NCI-H226 (cell line): ENCODE data around the gene HOXB7.
A peak's percentile ranks its signal among the peaks of the same experiment; 100 is the strongest.

ENCODE experiments used
- DNase-seq: peaks from one replicate; pipeline ENCODE4 v3.0.0-alpha.2; 2015

The HOXB7 gene

DNA sequence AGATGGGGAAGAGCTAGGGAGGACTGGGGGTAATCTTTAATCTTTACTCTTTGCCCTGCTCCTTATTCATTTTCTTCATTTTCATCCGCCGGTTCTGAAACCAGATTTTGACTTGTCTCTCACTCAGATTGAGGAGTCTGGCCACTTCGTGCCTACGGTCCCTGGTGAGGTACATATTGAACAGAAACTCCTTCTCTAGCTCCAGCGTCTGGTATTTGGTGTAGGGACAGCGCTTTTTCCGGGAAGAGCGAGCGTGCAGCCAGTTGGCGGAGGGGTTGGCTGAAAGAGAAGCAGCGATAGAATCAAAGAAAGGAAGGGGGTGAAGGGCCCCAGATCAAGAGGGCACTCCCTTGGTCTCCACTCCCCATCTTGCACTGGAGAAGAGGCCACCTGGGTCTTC lies 12.0 kb upstream of the HOXB7 start:
- DNase-seq, result no peak

DNA sequence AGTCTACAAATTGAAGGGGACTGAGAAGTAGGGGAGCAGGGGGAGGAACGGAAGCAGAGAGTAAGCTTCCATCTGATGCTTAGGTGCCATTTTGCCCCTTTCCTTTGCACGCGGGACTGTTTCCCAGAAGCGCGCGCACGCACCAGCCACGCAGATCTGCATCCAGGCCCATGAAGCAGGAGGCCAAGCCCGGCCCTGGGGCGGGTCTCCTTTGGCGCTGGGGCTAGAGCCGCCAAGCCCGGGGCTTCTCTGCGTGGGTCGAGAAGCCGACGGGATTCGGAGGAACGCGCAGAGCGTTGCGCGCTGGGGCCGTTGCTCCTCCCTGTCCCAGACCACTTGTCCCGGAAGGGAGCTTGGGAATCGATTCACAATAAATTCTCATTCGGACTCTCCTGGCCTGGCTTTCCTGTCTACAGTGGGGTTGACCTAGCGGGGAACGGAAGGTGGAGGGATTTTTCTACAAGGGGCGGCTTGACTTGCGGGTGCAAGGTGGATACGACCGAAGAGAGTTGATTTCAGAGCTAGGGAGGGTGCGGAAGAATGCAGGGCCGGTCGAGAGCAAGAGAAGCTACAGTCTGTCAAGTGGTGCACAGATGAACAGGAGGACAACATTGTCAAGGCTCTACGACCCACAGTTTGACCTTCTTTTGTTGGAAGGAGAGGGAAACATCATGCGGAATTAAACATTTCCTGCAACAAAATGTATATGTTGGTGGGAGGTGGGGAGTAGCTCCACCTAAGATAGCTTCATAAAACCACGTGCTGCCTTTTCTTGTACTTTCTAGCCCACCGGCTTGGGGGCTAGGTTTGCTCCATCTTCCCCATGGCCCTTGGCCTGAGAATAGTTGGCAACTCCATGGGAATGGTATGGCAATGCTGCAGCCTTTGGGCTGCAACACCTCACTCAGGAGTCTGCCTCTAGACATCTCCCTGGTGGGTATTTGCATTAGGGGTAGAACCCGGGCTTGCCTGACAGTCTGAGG lies 10.9 kb upstream of the HOXB7 start:
- DNase-seq, result no peak

DNA sequence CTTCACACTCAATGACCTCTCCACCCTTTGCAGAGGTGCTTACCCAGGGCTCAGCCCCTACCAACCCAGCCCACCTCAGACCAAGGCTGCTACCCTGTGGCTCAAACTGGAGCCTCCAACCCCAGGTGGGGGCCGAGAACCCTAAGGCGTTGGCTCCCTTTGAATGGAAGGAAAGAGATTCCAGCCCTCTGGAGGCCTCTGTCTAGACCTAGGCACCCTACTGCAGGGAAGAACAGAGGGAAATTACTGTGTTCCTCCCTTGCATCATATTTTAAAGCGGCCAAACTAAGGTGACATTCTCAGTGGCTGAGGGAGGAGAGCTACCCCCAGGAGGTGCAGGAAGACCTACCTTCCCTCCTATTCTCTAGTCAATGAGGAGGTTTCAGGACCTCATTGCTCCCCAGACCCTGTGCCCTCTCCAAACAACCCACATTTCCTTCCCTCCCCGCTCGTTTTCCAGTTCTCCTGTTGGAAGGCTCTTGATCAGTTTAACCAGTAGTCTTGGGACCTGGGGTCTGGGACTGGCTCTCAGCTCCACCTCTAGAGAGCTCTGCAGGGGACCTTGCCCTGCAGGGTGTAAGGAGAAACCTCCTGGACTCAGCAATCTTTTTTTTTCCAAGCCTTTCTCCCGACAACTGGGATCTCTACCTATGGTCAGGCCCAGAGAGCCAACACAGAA lies 9.8 kb upstream of the HOXB7 start:
- DNase-seq, result no peak

DNA sequence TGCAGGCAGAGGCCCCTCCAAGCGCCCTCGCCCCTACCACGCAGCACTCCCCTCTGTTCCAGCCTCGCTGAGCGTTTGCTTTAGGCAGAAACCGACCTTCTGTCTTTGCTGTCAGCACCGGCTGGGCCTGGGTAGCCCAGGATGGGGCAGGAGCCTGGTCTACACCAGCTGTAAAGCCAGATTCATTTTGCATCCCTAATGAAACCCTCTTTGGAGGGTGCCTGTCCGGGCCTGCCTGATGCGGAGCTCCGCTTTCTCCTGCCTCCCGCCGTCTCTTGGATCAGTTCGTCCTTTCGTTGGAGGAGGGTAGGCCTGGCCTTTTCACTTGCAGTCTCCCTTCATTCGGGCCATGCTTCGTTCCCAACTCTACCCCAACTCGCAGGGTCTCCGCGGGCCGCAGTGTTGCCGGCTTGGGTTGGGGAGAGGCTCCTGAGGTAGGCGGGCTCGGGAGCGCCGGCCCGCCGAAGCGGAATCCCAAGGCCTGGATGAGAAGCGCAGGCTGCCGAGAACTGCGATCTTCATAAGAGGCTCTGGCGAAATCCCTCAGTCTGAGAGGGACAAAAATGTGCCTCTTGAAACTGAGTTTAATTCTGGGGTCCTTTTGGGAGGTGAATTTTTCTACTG lies 9.1 kb upstream of the HOXB7 start:
- DNase-seq, result no peak

DNA sequence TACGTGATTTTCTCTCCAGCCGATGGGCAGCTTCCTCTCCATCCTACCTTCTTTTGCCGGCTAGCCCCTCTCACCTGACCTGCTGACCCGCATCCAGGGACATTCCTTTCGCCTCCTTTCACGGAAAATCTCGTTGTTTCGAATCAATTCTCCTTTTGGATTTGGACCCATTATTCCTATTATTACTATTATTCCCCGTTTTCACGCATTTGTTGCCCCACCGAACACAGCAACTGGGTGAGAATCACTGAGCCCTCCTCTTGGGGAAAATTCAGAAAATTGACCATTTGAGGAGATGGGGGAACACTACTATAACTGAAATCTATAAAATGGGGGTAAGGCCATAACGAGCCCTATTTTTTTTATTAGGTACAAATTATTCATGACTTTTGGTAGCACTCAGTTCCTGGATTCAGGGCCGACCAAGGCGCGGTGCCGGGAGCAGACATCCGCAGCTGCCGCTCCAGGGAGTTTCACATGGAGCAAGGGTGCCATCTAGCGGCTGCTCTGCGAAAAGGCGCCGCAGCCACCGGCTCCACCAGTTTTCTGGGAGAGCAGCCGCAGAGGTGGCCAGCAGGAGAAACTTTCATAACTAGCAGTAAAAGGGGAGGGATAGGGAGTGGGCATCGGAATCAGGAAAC lies 7.6 kb upstream of the HOXB7 start:
- DNase-seq, result peak; percentile 56

DNA sequence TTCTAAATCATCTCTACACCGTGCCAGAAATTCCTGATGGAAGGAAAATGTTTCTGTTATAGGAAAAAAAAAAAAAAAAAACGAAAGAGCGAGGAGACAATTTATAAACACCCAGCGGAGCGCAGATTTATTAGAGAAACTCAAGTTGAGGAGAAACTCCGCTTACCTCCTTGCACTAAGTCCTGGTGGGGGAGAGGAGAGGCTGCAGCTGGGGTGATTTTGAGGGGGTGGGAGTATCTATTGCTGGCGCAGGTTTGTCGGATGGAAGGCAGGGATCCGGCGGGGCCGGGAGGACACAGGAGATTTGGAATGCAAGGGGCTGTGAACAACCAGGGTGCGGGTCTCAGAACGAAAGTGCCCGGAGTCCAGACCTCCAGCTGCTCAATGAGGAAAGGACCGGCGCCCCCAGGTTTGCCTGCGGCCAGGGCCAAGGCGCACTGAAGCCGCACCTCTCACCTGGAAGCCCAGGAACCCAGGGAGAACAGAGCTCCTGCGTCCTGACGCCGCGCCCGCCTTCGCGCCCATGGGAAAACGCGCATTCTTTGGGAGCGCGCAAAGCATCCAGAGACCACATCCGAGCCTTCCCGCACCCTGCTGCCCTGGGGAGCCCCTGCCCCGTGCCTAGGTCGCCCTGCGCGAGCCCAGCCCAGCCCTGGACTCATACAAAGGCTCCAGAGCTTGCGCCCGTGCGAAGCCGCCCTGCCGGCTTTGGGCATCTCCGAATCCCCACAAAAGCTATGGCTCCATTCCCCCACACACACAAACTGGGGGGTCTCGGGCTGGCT lies 6.8 kb upstream of the HOXB7 start:
- DNase-seq, result no peak

DNA sequence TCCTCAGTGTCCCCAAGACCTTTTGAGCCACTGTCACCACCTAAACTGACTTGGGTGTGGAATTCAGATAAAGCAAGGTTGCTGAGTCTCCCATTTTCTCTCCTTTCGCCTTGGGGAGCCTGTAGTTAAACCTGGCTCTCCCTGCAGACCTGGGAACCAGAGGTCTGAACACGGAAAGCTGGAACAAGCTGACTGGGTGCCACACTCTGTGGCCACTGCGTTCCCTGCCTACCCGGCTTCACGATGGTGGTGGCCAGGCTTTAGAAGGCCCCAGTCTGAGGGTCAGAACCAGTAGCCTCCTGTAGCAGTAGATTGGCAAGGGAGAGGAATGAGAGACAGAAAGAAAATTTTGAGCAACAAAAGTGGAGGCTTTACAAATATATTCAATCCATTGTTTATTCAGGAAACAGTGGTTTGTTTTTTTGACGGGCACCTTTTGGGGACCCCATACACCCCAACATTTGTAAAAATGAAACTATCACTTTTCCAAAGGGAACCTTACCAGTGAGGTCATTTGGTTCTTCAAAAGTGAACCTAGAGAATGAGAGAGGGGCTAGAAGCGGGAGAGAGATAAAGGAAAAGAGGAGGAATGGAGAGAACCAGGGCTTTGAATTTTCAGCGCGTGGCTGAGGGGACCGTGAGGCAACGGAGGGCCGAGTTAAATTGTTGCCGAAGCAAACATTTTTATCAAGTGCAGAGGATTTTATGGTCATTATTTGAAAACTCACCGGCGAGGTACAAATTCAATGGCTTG lies 6.1 kb upstream of the HOXB7 start:
- no peak for DNase-seq

DNA sequence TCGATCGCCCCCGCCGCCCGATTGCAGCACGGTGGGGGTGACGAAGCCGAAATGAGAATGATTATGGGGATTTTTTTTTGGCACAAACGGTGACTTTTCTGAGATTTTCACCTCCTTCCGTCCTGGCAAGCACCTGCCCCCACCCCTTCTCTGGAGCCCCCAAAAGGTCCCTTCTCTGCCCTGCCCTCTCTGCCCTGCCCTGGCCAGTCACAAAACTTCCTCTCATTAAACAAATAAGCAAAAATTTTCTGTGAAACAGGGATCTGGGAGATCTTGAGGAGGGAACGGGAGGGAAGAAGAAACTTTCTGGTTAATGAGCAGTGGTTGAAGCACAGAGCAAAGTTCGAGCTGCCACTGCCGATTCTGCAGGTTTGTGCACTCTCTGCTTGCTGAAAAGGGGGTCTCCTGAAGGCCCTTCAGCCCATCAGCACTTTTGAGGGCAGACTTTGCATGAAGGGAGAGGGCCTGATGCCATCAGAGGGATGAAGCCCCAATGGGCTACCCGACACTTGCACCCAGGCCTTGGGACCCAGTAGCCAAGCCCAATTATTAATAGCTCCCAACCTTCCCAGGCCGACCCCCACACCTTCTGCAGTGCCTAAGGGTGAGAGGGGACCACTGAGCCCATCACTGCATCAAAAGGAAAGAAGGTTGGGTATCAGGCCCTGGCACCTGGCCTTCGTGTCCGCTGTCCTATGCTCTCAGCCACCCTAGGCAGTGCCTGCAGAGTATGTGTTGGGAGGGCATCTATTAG lies 5.3 kb upstream of the HOXB7 start:
- no peak for DNase-seq

DNA sequence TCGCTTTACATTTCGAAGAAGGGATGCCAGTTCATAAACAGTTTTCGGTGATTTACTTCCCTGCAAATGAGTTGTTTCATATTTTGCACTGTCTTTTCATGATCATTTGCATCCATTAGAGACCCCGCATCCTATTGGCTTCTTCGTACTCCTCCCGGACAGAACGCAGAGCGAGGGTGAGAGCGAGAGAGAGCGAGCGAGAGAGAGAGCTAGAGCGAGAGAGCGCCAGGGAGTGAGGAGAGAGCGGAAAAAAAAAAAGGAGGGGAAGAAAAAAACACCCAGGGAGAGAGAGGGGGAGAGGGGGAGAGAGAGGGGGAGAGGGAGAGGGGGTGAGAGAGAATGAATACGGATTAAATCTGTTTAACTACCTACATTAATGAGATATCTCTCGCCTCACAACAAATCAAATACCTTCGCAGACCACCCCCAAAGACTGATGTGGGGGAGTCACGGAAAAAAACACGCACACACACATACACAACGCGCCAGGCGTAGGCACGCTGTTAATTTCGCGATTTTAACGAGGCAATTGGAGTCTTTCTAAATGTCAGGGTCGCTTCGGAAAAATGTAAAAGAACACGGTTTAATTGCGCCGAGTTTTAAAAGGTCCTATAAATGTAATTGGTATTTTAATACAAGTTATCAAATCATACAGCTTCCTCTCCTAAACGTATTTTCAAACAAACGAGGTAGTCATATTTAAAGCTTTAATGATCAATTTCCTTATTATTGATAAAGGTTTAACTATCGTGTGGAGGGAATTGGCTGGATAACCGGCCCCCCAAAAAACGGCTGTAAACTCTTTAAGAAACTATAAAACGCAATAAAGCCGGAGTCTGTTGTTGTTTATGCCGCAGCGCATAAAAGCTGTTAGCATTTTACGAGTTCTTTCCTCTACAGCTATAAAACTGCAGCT lies 4.5 kb upstream of the HOXB7 start, which contains the start of gene HOXB8:
HOXB8 (minus strand) TSS at position 246 of the 916 bp plus-strand sequence. CDS start 588 bp downstream, outside the sequence.
- no peak for DNase-seq

DNA sequence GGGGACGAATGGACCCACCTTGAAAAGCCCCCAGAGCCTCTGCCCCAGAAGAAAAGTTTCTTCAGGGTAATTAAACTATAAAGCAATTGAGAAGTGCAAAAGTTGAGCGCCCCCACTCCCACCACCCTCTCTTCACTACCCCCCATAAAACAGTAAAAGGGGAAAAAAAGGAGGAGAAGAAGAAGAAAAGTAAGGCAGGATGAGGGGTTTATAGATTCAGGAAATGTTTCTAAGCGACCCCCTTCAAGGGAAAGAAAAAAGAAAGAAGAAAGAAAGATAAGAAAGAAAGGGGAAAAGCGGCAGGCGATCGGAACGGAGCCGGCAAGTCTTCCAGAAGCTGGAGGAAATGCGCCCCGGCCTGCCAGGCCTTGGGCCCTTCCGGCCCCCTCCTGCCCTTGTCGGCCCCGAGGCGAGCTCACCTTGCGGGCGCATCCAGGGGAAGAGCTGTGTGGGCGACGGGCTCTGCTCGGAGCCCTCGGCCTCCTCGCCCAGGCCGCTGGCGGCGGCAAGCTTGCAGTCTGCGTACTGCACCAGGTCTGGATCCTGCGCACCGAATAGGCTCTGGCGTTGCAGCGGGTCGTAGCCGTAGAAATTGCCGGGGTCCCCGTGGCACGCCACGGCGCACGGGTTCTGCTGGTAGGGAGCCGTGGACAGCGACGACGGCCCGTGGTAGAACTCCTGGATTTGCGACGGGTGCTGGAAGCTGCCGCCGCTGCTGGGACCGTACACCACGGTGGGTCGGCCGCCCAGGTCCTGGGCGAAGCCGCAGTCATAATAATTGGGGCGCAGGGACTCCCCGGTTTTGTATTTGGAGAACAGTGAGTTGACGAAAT lies 3.3 kb upstream of the HOXB7 start:
- DNase-seq, result no peak

DNA sequence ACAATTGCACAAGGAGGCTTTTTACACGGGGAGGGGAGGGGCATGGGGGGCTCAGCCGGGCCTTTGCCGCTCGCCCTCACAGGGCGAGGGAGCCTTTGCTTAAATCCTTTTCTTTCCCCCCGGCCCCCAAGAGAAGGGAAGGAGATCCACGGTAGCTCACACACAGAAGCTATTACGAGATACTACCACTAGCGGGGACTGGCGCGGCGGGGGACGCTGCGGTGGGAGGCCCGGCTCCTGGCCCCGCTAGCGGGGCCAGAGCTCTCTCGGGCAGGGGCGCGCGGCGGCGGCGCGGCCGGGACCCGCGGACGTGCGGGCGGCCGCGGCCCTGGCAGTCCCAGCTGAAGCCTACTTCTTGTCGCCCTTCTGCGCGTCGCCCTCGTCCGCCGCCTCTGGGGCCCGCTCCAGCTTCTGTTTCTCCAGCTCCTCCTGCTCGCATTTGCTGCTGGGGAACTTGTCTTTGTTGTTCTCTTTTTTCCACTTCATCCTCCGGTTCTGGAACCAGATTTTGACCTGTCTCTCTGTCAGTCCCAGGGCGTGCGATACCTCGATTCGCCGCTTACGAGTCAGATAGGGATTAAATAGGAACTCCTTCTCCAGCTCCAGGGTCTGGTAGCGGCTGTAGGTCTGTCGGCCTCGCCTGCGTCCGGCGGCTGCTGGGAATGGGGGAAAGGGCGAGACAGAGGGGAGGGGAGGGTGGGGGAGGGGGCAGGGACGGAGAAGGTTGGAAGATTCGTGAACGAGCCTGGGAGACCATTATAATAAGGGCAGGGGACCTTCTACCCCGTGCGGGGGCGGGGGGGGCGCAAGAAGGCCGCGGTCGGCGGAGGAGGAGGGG lies 2.3 kb upstream of the HOXB7 start:
- no peak for DNase-seq

DNA sequence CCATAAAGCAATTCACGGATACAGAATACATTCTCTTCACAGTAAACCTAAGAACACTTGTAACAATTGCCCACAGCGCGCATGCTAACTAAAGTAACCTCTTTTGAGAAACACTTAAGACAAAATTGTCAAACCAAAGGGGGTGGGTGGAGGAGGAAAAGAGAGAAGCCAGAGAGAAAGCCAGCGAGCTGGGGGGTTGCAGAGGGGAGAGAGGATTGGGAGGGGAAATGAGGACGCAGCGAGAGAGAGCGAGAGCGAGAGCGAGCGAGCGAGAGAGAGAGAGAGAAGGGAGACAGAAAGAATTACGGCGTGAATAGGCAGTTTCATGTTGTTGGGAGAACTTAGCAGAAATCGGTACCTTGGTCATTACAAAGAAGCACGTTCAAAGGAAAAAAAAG lies 1.6 kb upstream of the HOXB7 start:
- DNase-seq, result no peak

DNA sequence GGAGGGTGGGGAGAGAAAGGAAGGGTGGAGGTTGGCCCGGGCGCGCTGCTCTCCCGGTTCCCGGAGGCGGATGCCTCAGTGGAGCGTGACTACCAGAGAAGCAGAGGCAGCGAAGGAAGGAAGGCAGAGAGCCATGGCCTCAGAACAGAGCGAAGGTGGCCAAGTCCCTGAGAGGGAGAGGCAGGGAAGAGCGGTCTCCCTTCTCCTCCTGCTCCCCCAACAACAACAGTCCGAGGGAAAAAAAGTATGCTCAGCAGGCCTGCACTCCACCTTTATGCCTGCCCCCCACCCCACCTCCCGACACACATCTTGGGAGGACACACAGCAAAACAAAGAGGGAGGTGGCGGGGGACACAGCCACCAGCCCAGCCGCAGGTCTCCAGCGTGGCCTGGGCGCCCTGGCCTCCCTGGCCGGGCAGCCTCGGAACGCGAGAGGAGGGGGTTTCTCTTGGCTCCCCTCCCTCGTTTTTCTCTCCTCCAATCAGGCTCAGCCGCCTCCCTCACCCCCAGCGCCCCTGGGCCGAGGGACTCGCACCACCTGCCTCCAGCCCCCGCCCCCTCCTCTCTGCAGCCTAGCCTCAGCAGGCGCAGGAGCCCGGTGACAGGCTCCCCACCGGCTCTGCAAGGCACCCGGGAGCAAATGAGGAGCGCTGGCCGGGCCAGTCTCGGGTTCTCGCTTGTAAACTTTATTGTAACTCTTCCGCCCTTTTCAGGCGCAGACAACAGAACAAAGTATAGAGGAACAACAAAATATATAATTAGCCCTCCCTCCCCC lies 1.1 kb upstream of the HOXB7 start:
- DNase-seq, result no peak

DNA sequence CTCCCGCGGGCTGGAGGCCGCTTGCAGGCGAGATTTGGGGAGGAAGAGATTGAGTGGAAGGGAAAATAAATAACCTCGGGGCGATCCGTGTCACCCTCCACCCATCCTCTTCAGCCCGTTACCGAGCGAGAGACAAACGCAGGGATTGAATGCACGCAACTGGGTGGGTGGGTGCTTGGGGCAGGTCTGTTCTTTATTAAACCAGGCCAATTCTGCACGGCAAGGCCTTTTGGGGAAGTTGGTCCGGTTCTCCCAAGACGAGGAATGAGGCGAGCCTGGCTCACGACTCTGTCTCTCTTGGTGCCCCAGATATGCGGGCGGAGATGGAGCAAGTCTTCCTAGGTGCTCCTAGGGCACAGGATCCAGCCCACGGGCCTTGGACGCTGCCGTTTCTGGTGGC lies 396 bp upstream of the HOXB7 start:
- no peak for DNase-seq

DNA sequence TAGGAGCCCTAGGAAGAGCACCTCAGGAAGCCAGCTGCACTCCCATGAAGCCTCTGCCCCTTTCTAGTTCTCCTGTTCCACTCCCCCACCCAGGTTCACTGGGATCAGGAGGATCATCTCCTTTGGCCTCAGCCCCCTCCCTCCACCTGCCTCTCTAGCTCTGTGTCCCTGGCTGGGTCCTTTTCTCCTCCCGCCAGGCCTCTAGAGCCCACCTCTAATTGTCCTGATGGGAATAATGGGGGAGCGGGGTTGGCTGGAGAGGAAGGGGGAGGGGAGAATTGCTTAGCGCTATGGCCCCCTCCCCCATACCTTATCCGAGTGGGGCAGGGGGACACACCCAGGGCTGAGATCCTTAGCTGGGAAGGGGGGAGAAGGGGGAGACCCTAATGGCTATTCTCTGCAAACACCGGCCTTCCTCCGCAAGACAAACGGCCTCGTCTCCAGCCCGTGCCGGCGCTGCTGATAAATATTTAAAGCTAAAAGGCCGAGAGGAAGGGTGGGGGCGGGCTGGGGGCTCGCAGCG lies 997 bp downstream of the HOXB7 start:
- DNase-seq, result no peak

DNA sequence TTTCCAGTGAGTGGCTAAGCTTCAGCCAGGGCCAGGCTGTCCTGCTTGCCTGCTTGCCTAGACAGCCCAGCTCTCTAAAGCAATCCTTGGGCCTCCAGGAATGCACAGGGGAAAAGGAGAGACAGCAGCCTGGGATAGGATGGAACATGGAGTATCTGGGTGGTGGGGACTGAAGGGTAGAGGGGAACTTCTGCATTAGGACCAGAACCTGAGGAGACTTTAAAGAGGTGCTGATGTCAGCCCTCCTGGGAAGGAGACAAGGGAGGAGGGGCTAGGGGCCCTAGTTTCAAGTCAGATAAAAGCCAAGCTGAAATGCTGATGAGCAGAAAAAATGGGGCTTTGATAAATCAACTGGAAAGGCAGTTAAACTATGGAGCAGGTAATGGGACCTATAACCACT lies 1.8 kb downstream of the HOXB7 start:
- no peak for DNase-seq

DNA sequence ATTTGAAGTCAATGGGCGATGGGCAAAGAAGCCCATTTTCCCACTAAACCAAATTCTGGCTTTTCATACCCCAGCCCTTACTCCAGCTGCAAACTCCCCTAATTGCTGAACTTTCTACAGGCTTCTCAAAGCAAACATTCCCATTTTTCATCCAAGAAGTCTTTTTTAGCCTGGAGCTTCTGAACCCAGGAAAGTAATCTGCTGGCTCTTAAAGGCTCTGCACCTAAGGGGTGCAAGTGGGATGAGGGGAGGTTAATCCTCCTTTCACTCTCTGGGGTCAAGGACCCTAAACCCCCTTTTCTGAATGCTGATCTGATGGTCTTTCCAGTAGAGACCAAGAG lies 2.4 kb downstream of the HOXB7 start:
- DNase-seq, result no peak
